Heart left ventricle (tissue), 13 donors: ENCODE results near the gene RPL5.

Source experiments
- CTCF ChIP-seq, 12 donors: fragments of 200-600 bp; sonication (generic) in 4 of 12; IDR thresholded peaks; one replicate each; pipeline versions ENCODE4 v1.5.0 to v1.8.0; 2018 to 2022; ENCODE audit warnings: antibody characterized with exemption in 12 of 12, mild to moderate bottlenecking in 5 of 12
- POLR2A ChIP-seq, 2 donors: fragments of 450-650 bp; IDR thresholded peaks; one replicate each; pipeline ENCODE4 v1.6.1; 2017; ENCODE audit warnings: antibody characterized with exemption in 2 of 2, mild to moderate bottlenecking in 2 of 2, moderate library complexity in 2 of 2
- donor health status: ischemic (EF 13 %, LVEDD 7.1; RV severe dilation, severe dysfunction).
- donor health status: DM: no; HTN: yes; CAD: no.
- donor health status: DM: no; HTN: no; CAD: no.
- donor health status: ischemic (EF 25% LVEDD 6.9; RV normal size, moderate dysfunction).
- donor health status: ischemic (EF 25% LVEDD 5.7; RV mildly dilated, moderate dysfunction).
- donor health status: ischemic (EF 35%, LVEDD 5.7; RV mildly dilated, moderate dysfunction).
- donor health status: nonischemic (EF 11% LVEDD 7.7; RV severe dilation, severe dysfunction).
- donor health status: DM: yes; HTN: yes; CAD: no.
- donor health status: PGD.
- donor health status: ischemic (EF 29% LVEDD 5.4; RV normal size, mild dysfunction).
- donor health status: nonischemic (EF 23%, LVEDD 6.1; RV moderate dilation, normal function).

DNA sequence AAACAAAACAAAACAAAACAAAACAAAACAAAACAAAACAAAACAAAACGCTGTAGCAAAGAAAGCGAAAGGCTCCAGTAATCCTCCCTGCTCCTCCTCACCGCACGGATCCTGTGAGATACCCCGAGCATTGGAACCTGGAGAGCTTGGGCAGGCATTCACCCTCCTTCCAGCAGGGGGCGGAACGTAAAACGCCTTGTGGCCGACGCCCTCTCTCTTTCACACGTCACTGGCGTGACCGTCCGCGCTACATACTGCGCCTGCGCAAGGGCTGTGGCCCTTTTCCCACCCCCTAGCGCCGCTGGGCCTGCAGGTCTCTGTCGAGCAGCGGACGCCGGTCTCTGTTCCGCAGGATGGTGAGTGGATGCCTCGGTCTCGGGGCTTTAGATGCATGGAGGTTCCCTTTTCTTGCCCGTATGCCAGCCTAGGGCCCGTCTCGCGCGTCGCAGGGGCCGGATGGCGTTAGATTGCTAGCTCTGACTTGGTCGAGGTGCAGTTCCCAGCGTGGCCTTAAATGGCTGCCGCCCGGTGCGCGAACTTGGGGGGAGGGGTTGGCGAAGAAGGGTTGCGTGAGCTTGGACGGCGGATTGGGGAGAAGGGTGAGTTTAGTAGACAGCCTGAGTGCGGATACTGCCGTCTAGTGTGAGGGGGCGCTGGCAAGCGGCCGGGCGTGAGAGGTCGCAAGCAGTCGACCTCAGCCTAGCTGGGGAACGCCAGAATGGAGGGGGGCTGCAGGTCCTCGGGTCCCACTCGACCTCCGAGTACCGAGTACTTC is at the start of gene RPL5:
- TF ChIP-seq CTCF (IDR thresholded peaks at IDR 0.05) (peak; percentile 91 to 99 (median 94)), POLR2A (IDR thresholded peaks at IDR 0.05) (peak in 1 of 2 donors; percentile 93)
